Keratinocyte (primary cell): ENCODE data around the gene PHOX2A. TPM values are rescaled to one million over a fixed set of nuclear protein-coding genes. Genes with fewer than 3 reads are reported as not detected.

Experiments
- DNase-seq: peaks from one replicate; pipeline ENCODE4 v3.0.0-alpha.2; 2011; ENCODE audit warnings: low read depth, missing footprints, low spot score
- FAIRE-seq: peaks from 2 replicates; lab custom pipeline; 2011; peaks lifted over from hg19 to GRCh38; lab: Jason Lieb, UNC
- H2AFZ ChIP-seq: 2 replicates; pipeline ENCODE4 v1.6.0; 2012; ENCODE audit warnings: low read length, control low read depth, inconsistent platforms; ENCODE audit not compliant: control insufficient read depth
- H3K27ac ChIP-seq: 2 replicates; pipeline ENCODE4 v1.5.1; 2011; ENCODE audit warnings: low read length; ENCODE audit not compliant: control insufficient read depth, insufficient read depth
- H3K27me3 ChIP-seq: 3 replicates; pipeline ENCODE4 v1.6.0; 2011; ENCODE audit warnings: low read length; ENCODE audit not compliant: control insufficient read depth, insufficient read depth; ENCODE audit errors: extremely low read depth
- H3K36me3 ChIP-seq, 2 experiments: 2 replicates in 1 of 2; 3 replicates in 1 of 2; pipeline ENCODE4 v1.5.1; 2011; ENCODE audit warnings: low read length in 2 of 2, mild to moderate bottlenecking in 1 of 2; ENCODE audit not compliant: control insufficient read depth in 2 of 2, insufficient read depth in 2 of 2; ENCODE audit errors: extremely low read depth in 1 of 2
- H3K4me1 ChIP-seq: 3 replicates; pipeline ENCODE4 v1.5.1; 2011; ENCODE audit warnings: low read length; ENCODE audit not compliant: control insufficient read depth, insufficient read depth; ENCODE audit errors: extremely low read depth
- H3K4me2 ChIP-seq: 3 replicates; pipeline ENCODE4 v1.6.0; 2011; ENCODE audit warnings: low read depth, low read length; ENCODE audit not compliant: control insufficient read depth, insufficient read depth; ENCODE audit errors: extremely low read depth
- H3K4me3 ChIP-seq, 3 experiments: fragments of 200-600 bp in 1 of 3; sonication (generic) in 1 of 3; 2 replicates in 2 of 3; 3 replicates in 1 of 3; pipeline ENCODE4 v1.5.1; 2011 to 2016; ENCODE audit warnings: low read length in 3 of 3, mild to moderate bottlenecking in 3 of 3, control low read depth in 2 of 3, inconsistent platforms in 1 of 3, low read depth in 1 of 3, mixed read lengths in 1 of 3, mixed run types in 1 of 3, moderate library complexity in 1 of 3; ENCODE audit not compliant: control insufficient read depth in 2 of 3, insufficient read depth in 2 of 3; ENCODE audit errors: extremely low read depth in 1 of 3
- H3K79me2 ChIP-seq: 2 replicates; pipeline ENCODE4 v1.6.0; 2012; ENCODE audit warnings: low read length; ENCODE audit not compliant: control insufficient read depth, insufficient read depth
- H3K9ac ChIP-seq: 3 replicates; pipeline ENCODE4 v1.6.0; 2011; ENCODE audit warnings: low read length; ENCODE audit not compliant: control insufficient read depth, insufficient read depth; ENCODE audit errors: extremely low read depth
- H3K9me1 ChIP-seq: 3 replicates; pipeline ENCODE4 v1.6.0; 2011; ENCODE audit warnings: low read length; ENCODE audit not compliant: control insufficient read depth, insufficient read depth; ENCODE audit errors: extremely low read depth
- H3K9me3 ChIP-seq: 2 replicates; pipeline ENCODE4 v1.5.1; 2012; ENCODE audit warnings: low read depth, low read length; ENCODE audit not compliant: control insufficient read depth
- H4K20me1 ChIP-seq: 3 replicates; pipeline ENCODE4 v1.6.0; 2011; ENCODE audit warnings: low read length; ENCODE audit not compliant: control insufficient read depth, insufficient read depth; ENCODE audit errors: extremely low read depth
- EZH2 ChIP-seq: IDR thresholded peaks from one replicate; pipeline ENCODE4 v1.6.1; 2012; ENCODE audit warnings: inconsistent platforms, mild to moderate bottlenecking, low read length, moderate library complexity
- dilution Hi-C: fragments of 300-500 bp; cut with MboI; formaldehyde crosslinking; loops from one replicate; pipeline ENCODE4 v1.7.0; 2020; ENCODE audit warnings: low sequenced_read_pairs; ENCODE audit not compliant: extremely low pct_ligation_motif_present
- polyA plus RNA-seq, 5 experiments: library from polyadenylated mRNA; depleted of rRNA in 3 of 5; stranded (reverse) in 3 of 5; stranded (forward) in 1 of 5; unstranded in 1 of 5; fragments of >200 nt; gene quantifications; 1 replicate in 1 of 5; 2 replicates in 3 of 5; 3 replicates in 1 of 5; pipeline versions ENCODE4 v1.2.1 to v1.2.3, GENCODE V29; 2011 to 2012; ENCODE audit warnings: missing spikeins in 2 of 5, low read depth in 1 of 5, low replicate concordance in 1 of 5
- TF ChIP-seq, protein P1 (sequence below), 3 experiments: IDR thresholded peaks in 1 of 3; conservative IDR thresholded peaks in 1 of 3; optimal IDR thresholded peaks in 1 of 3; 2 replicates in 2 of 3; 3 replicates in 1 of 3; pipeline versions ENCODE3 to v1.5.1; 2011; ENCODE audit warnings: low read length in 3 of 3, mild to moderate bottlenecking in 3 of 3, moderate library complexity in 2 of 3, control low read depth in 1 of 3, inconsistent platforms in 1 of 3; ENCODE audit not compliant: insufficient read depth in 2 of 3; ENCODE audit errors: extremely low read depth in 1 of 3

The PHOX2A gene
- polyA plus RNA-seq, 1 donor (not counting 4 experiments of a cell fraction or from before 2014, with no cell fraction given): not detected

DNA sequence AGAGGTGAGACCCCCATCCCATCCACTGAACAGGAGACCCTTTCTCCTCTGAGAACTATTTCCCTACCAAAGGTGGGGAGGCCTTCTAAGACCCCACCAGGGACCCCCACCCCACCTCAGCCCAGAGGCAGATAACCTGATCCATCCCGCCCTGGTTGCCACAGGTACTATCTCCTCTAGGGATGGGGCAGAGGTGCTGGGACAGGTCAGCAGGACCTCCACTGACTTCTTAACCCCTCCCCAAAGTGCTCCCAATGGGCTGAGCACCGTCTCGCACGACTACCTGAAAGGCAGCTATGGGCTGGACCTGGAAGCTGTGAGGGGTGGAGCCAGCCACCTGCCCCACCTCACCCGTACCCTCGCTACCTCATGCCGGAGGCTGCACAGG, 15.1 kb downstream of the PHOX2A start:
- Histone ChIP-seq H4K20me1 (peaks cover 3% of the 10 kb centered on the region), H3K9me1 (no peaks in the 10 kb centered on the region), H3K27me3 (no peaks in the 10 kb centered on the region), H3K9me3 (no peaks in the 10 kb centered on the region), H3K36me3 (peaks cover 45 to 50% of the 10 kb centered on the region in 2 experiments), H3K4me3 (no peak overlapping the region), H3K27ac (no peak overlapping the region), H2AFZ (no peak overlapping the region), H3K79me2 (peaks cover 29% of the 10 kb centered on the region), H3K4me2 (no peak overlapping the region), H3K4me1 (peaks cover 3% of the 10 kb centered on the region), H3K9ac (no peak overlapping the region)
- FAIRE-seq: no peak
- dilution Hi-C loops: no loop called here
- no peak for DNase-seq
- no peak for TF ChIP-seq EZH2
- TF ChIP-seq, protein P1, sequence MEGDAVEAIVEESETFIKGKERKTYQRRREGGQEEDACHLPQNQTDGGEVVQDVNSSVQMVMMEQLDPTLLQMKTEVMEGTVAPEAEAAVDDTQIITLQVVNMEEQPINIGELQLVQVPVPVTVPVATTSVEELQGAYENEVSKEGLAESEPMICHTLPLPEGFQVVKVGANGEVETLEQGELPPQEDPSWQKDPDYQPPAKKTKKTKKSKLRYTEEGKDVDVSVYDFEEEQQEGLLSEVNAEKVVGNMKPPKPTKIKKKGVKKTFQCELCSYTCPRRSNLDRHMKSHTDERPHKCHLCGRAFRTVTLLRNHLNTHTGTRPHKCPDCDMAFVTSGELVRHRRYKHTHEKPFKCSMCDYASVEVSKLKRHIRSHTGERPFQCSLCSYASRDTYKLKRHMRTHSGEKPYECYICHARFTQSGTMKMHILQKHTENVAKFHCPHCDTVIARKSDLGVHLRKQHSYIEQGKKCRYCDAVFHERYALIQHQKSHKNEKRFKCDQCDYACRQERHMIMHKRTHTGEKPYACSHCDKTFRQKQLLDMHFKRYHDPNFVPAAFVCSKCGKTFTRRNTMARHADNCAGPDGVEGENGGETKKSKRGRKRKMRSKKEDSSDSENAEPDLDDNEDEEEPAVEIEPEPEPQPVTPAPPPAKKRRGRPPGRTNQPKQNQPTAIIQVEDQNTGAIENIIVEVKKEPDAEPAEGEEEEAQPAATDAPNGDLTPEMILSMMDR (optimal IDR thresholded peaks at IDR 0.05 in 1 of 3, IDR thresholded peaks at IDR 0.05 in 1 of 3, conservative IDR thresholded peaks at IDR 0.05 in 1 of 3; ENCODE audit: extremely low read depth in 1 of 3, insufficient read depth in 2 of 3, low read length in 3 of 3): no peak

DNA sequence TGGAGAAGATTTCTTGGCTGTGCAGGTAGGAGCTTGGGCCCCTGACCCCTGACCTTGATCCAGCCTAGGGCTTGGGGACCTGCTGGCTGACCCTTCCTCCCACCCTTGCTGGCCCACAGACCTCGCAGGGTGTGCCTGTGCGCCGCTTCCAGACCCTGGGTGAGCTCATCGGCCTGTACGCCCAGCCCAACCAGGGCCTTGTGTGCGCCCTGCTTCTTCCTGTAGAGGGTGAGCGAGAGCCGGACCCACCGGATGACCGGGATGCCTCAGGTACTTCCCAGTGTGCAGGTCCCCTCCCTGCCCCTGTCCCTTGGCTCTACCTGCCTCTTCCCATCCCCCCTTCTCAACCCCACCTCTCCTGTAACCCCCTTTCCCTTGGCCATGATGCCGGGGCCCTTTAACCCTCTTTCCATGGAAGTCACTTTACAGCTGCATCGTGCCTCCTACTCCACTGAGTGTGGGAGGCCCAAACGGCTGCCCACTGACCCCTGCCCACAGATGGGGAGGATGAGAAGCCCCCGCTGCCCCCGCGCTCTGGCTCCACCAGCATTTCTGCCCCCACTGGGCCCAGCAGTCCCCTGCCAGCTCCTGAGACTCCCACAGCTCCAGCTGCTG, 15.6 kb downstream of the PHOX2A start:
- no peak overlapping the region for H3K4me3 ChIP-seq
- no peak for TF ChIP-seq EZH2
- TF ChIP-seq, protein P1 (optimal IDR thresholded peaks at IDR 0.05 in 1 of 3, IDR thresholded peaks at IDR 0.05 in 1 of 3, conservative IDR thresholded peaks at IDR 0.05 in 1 of 3; ENCODE audit: extremely low read depth in 1 of 3, insufficient read depth in 2 of 3, low read length in 3 of 3): no peak
- H3K36me3 ChIP-seq: peaks cover 40 to 45% of the 10 kb centered on the region in 2 experiments
- FAIRE-seq: no peak
- dilution Hi-C loops: no loop called here
- no peak overlapping the region for H3K27ac ChIP-seq
- H3K79me2 ChIP-seq: peaks cover 29% of the 10 kb centered on the region
- no peak overlapping the region for H3K9ac ChIP-seq
- no peaks in the 10 kb centered on the region for H3K9me3 ChIP-seq
- no peaks in the 10 kb centered on the region for H3K9me1 ChIP-seq
- no peak overlapping the region for H3K4me2 ChIP-seq
- peaks cover 3% of the 10 kb centered on the region for H4K20me1 ChIP-seq
- no peak overlapping the region for H2AFZ ChIP-seq
- no peaks in the 10 kb centered on the region for H3K27me3 ChIP-seq
- no peak for DNase-seq
- peaks cover 3% of the 10 kb centered on the region for H3K4me1 ChIP-seq
